Measurements from ENCODE around the gene SLC25A21. TPM values are rescaled to one million over a fixed set of nuclear protein-coding genes. Genes with fewer than 3 reads are reported as not detected.

SLC25A21 gene
- total and polyA plus RNA-seq, 2 experiments from 2014 or later: 10.6 to 12.1 TPM

DNA sequence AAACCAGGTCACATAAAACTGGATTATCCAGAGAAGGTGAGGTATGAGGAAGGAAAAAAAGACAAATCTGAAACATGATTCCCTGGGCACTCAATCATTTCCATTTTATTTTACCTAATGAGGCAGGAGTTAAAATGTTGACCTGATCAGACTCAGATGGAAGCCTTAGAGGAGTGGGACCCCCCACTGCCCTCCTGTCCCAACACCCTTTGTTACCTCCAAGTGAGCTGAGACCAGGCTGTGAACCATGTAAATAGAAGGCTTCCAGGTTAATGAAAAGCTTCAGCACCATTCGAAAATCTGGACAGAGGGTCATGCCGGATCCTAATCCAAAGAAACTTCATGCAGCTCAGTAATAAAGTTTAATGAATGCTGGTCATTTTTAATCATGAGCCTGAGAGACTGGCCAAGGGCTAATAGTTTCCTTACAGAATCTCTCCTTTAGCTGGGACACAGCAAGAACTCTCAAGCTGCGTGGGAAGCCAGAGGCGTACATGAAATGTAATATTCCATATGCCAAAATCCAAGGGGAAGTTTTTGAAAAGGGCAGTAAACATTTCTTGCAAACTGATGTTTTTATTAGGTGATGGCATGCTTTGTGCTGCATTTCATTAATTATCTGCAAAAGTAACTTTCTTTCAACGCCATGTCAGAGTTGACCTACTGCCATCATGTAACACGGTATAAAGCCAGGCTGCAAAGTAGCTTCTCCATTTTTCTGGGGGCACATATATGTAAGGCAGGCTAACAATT lies 327.8 kb downstream of the SLC25A21 start:
- ATAC-seq (peak; percentile 88), DNase-seq (ENCODE audit: low spot score) (peak; percentile 24)
- Histone ChIP-seq H3F3A (replicated peaks; ENCODE audit: low read depth) (no peaks in the 10 kb centered on the region), H3K27me3 (ENCODE audit: insufficient read depth) (no peaks in the 10 kb centered on the region), H3K36me3 (ENCODE audit: insufficient read depth) (no peaks in the 10 kb centered on the region), H3K79me2 (replicated peaks; ENCODE audit: insufficient read depth) (no peaks in the 10 kb centered on the region), H4K20me1 (replicated peaks; ENCODE audit: insufficient read depth) (no peaks in the 10 kb centered on the region), H3K4me1 (ENCODE audit: insufficient read depth) (no peaks in the 10 kb centered on the region), H3K27ac (ENCODE audit: low read depth) (no peak overlapping the region), H3K9me2 (ENCODE audit: insufficient read depth) (no peaks in the 10 kb centered on the region), H3K4me2 (no peak overlapping the region), H3K4me3 (no peak overlapping the region), H2AFZ (no peak overlapping the region)
- Mint-ChIP-seq H3K4me1 (peaks cover 7% of the 10 kb centered on the region; the same call in 2 of the 3 replicates), H3K27me3 (ENCODE audit: insufficient read depth, low read depth, poor library complexity) (peaks cover 3% of the 10 kb centered on the region), H3K36me3 (ENCODE audit: low read depth) (no peaks in the 10 kb centered on the region), H3K27ac (no peak overlapping the region), H3K4me3 (no peak overlapping the region), H3K9me3 (no peaks in the 10 kb centered on the region)
- TF ChIP-seq, protein P1, sequence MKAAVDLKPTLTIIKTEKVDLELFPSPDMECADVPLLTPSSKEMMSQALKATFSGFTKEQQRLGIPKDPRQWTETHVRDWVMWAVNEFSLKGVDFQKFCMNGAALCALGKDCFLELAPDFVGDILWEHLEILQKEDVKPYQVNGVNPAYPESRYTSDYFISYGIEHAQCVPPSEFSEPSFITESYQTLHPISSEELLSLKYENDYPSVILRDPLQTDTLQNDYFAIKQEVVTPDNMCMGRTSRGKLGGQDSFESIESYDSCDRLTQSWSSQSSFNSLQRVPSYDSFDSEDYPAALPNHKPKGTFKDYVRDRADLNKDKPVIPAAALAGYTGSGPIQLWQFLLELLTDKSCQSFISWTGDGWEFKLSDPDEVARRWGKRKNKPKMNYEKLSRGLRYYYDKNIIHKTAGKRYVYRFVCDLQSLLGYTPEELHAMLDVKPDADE (IDR thresholded peaks at IDR 0.05): no peak
- TF ChIP-seq NANOG (IDR thresholded peaks at IDR 0.05; ENCODE audit: borderline replicate concordance) (no peak), EZH2phosphoT487 (IDR thresholded peaks at IDR 0.05; ENCODE audit: unreplicated experiment) (no peak), ZNF331 (CRISPR knock-in tag; IDR thresholded peaks at IDR 0.05; ENCODE audit: low read depth) (no peak), STAT1 (IDR thresholded peaks at IDR 0.05; ENCODE audit: unreplicated experiment) (no peak), ZNF114 (CRISPR knock-in tag; IDR thresholded peaks at IDR 0.05) (no peak), EZH2 (IDR thresholded peaks at IDR 0.05; ENCODE audit: low read depth, unreplicated experiment) (no peak), JUNB (IDR thresholded peaks at IDR 0.05; ENCODE audit: unreplicated experiment) (no peak), REST (IDR thresholded peaks at IDR 0.05; ENCODE audit: unreplicated experiment) (no peak), POLR2AphosphoS5 (IDR thresholded peaks at IDR 0.05; ENCODE audit: low read depth) (no peak), CREB1 (CRISPR knock-in tag; IDR thresholded peaks at IDR 0.05; ENCODE audit: low read depth) (no peak)
- TF ChIP-seq, protein P2, sequence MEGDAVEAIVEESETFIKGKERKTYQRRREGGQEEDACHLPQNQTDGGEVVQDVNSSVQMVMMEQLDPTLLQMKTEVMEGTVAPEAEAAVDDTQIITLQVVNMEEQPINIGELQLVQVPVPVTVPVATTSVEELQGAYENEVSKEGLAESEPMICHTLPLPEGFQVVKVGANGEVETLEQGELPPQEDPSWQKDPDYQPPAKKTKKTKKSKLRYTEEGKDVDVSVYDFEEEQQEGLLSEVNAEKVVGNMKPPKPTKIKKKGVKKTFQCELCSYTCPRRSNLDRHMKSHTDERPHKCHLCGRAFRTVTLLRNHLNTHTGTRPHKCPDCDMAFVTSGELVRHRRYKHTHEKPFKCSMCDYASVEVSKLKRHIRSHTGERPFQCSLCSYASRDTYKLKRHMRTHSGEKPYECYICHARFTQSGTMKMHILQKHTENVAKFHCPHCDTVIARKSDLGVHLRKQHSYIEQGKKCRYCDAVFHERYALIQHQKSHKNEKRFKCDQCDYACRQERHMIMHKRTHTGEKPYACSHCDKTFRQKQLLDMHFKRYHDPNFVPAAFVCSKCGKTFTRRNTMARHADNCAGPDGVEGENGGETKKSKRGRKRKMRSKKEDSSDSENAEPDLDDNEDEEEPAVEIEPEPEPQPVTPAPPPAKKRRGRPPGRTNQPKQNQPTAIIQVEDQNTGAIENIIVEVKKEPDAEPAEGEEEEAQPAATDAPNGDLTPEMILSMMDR (conservative IDR thresholded peaks at IDR 0.05; ENCODE audit: low read depth in 2 of 2): no peak
- TF ChIP-seq, protein P3, sequence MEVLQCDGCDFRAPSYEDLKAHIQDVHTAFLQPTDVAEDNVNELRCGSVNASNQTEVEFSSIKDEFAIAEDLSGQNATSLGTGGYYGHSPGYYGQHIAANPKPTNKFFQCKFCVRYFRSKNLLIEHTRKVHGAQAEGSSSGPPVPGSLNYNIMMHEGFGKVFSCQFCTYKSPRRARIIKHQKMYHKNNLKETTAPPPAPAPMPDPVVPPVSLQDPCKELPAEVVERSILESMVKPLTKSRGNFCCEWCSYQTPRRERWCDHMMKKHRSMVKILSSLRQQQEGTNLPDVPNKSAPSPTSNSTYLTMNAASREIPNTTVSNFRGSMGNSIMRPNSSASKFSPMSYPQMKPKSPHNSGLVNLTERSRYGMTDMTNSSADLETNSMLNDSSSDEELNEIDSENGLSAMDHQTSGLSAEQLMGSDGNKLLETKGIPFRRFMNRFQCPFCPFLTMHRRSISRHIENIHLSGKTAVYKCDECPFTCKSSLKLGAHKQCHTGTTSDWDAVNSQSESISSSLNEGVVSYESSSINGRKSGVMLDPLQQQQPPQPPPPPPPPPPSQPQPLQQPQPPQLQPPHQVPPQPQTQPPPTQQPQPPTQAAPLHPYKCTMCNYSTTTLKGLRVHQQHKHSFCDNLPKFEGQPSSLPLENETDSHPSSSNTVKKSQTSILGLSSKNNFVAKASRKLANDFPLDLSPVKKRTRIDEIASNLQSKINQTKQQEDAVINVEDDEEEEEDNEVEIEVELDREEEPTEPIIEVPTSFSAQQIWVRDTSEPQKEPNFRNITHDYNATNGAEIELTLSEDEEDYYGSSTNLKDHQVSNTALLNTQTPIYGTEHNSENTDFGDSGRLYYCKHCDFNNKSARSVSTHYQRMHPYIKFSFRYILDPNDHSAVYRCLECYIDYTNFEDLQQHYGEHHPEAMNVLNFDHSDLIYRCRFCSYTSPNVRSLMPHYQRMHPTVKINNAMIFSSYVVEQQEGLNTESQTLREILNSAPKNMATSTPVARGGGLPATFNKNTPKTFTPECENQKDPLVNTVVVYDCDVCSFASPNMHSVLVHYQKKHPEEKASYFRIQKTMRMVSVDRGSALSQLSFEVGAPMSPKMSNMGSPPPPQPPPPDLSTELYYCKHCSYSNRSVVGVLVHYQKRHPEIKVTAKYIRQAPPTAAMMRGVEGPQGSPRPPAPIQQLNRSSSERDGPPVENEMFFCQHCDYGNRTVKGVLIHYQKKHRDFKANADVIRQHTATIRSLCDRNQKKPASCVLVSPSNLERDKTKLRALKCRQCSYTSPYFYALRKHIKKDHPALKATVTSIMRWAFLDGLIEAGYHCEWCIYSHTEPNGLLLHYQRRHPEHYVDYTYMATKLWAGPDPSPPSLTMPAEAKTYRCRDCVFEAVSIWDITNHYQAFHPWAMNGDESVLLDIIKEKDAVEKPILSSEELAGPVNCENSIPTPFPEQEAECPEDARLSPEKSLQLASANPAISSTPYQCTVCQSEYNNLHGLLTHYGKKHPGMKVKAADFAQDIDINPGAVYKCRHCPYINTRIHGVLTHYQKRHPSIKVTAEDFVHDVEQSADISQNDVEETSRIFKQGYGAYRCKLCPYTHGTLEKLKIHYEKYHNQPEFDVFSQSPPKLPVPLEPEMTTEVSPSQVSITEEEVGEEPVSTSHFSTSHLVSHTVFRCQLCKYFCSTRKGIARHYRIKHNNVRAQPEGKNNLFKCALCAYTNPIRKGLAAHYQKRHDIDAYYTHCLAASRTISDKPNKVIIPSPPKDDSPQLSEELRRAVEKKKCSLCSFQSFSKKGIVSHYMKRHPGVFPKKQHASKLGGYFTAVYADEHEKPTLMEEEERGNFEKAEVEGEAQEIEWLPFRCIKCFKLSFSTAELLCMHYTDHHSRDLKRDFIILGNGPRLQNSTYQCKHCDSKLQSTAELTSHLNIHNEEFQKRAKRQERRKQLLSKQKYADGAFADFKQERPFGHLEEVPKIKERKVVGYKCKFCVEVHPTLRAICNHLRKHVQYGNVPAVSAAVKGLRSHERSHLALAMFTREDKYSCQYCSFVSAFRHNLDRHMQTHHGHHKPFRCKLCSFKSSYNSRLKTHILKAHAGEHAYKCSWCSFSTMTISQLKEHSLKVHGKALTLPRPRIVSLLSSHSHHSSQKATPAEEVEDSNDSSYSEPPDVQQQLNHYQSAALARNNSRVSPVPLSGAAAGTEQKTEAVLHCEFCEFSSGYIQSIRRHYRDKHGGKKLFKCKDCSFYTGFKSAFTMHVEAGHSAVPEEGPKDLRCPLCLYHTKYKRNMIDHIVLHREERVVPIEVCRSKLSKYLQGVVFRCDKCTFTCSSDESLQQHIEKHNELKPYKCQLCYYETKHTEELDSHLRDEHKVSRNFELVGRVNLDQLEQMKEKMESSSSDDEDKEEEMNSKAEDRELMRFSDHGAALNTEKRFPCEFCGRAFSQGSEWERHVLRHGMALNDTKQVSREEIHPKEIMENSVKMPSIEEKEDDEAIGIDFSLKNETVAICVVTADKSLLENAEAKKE (CRISPR knock-in tag; IDR thresholded peaks at IDR 0.05): no peak

All from GM23338 (cell line).